Measurements from ENCODE around the gene FAM13A.

GRCh38 chr4:88858752-88859151, 198.2 kb downstream of the FAM13A start:
- TF ChIP-seq, protein P1, sequence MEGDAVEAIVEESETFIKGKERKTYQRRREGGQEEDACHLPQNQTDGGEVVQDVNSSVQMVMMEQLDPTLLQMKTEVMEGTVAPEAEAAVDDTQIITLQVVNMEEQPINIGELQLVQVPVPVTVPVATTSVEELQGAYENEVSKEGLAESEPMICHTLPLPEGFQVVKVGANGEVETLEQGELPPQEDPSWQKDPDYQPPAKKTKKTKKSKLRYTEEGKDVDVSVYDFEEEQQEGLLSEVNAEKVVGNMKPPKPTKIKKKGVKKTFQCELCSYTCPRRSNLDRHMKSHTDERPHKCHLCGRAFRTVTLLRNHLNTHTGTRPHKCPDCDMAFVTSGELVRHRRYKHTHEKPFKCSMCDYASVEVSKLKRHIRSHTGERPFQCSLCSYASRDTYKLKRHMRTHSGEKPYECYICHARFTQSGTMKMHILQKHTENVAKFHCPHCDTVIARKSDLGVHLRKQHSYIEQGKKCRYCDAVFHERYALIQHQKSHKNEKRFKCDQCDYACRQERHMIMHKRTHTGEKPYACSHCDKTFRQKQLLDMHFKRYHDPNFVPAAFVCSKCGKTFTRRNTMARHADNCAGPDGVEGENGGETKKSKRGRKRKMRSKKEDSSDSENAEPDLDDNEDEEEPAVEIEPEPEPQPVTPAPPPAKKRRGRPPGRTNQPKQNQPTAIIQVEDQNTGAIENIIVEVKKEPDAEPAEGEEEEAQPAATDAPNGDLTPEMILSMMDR (conservative IDR thresholded peaks at IDR 0.05; ENCODE audit: low read depth, low read length) = no peak
- no peak for TF ChIP-seq RCOR1 (IDR thresholded peaks at IDR 0.05; ENCODE audit: insufficient replicate concordance, low read length)
- no peak for TF ChIP-seq ELK1 (IDR thresholded peaks at IDR 0.05; ENCODE audit: borderline replicate concordance, low read depth, low read length)
- TF ChIP-seq, protein P2, sequence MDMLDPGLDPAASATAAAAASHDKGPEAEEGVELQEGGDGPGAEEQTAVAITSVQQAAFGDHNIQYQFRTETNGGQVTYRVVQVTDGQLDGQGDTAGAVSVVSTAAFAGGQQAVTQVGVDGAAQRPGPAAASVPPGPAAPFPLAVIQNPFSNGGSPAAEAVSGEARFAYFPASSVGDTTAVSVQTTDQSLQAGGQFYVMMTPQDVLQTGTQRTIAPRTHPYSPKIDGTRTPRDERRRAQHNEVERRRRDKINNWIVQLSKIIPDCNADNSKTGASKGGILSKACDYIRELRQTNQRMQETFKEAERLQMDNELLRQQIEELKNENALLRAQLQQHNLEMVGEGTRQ (IDR thresholded peaks at IDR 0.05; ENCODE audit: low read depth, low read length) = no peak
- no peak for TF ChIP-seq SMC3 (IDR thresholded peaks at IDR 0.05; ENCODE audit: low read depth, low read length)
- TF ChIP-seq CEBPB (IDR thresholded peaks at IDR 0.05; ENCODE audit: low read depth, low read length) = no peak
- TF ChIP-seq RAD21 (IDR thresholded peaks at IDR 0.05; ENCODE audit: low read length) = no peak
- TF ChIP-seq POLR2A (IDR thresholded peaks at IDR 0.05; ENCODE audit: low read depth, low read length) = no peak
- TF ChIP-seq MAFK (IDR thresholded peaks at IDR 0.05; ENCODE audit: low read depth, low read length) = no peak
- TF ChIP-seq RFX5 (IDR thresholded peaks at IDR 0.05; ENCODE audit: low read depth, low read length) = no peak
- no peak for TF ChIP-seq MXI1 (IDR thresholded peaks at IDR 0.05; ENCODE audit: borderline replicate concordance, low read depth, low read length)
- no peak for TF ChIP-seq FOS (IDR thresholded peaks at IDR 0.05; ENCODE audit: low read depth, low read length)
- no peak for TF ChIP-seq MAZ (IDR thresholded peaks at IDR 0.05; ENCODE audit: borderline replicate concordance, low read depth, low read length)

Measured in IMR-90 (cell line).